Stomach (tissue), 9 donors: Measurements from ENCODE around the gene TXNL4A. TPM values are rescaled to one million over a fixed set of nuclear protein-coding genes. Genes with fewer than 3 reads are reported as not detected.

ENCODE experiments used
- DNase-seq, 2 donors: peaks; one replicate each; pipeline versions ENCODE4 v3.0.0 to v3.0.0-alpha.2; 2013 to 2019
- H3K27ac ChIP-seq, 5 donors: fragments of 200-600 bp in 4 of 5; sonication (generic) in 4 of 5; one replicate each; pipeline ENCODE4 v1.5.1; 2013 to 2019; ENCODE audit warnings: mild to moderate bottlenecking in 1 of 5, moderate library complexity in 1 of 5
- H3K27me3 ChIP-seq, 3 donors: fragments of 200-600 bp; sonication (generic); one replicate each; pipeline ENCODE4 v1.5.1; 2017 to 2019; ENCODE audit warnings: mixed run types in 1 of 3
- H3K36me3 ChIP-seq, 4 donors: fragments of 200-600 bp; sonication (generic); 1 replicate in 3 of 4; 2 replicates in 1 of 4; pipeline ENCODE4 v1.5.1; 2016 to 2019
- H3K4me1 ChIP-seq, 4 donors: fragments of 200-600 bp; sonication (generic); one replicate each; pipeline ENCODE4 v1.5.1; 2016 to 2019
- H3K4me3 ChIP-seq, 4 donors: fragments of 200-600 bp; sonication (generic) in 3 of 4; one replicate each; pipeline ENCODE4 v1.5.1; 2016 to 2019; ENCODE audit warnings: mild to moderate bottlenecking in 1 of 4
- H3K9me3 ChIP-seq, 4 donors: fragments of 200-600 bp; sonication (generic); one replicate each; pipeline ENCODE4 v1.5.1; 2016 to 2019
- CTCF ChIP-seq, 7 experiments: fragments of 450-650 bp in 4 of 7; fragments of 200-600 bp in 3 of 7; sonication (generic) in 3 of 7; IDR thresholded peaks; one replicate each; pipeline ENCODE4 v1.5.1; 2016 to 2019; ENCODE audit warnings: antibody characterized with exemption in 7 of 7, control low read depth in 2 of 7, mild to moderate bottlenecking in 1 of 7
- EP300 ChIP-seq: sonication (generic); formaldehyde crosslinking; IDR thresholded peaks from one replicate; pipeline ENCODE4 v1.6.1; 2017; ENCODE audit warnings: antibody characterized with exemption
- POLR2A ChIP-seq, 4 donors: fragments of 450-650 bp; IDR thresholded peaks; one replicate each; pipeline ENCODE4 v1.6.1; 2016; ENCODE audit warnings: antibody characterized with exemption in 4 of 4, control low read depth in 2 of 4, mild to moderate bottlenecking in 1 of 4, moderate library complexity in 1 of 4
- POLR2AphosphoS5 ChIP-seq, 3 donors: sonication (generic); formaldehyde crosslinking; IDR thresholded peaks; one replicate each; pipeline ENCODE4 v1.6.1; 2016; ENCODE audit warnings: antibody characterized with exemption in 3 of 3
- WGBS, 5 donors: extraction: QIAGEN DNeasy Blood & Tissue Kit in 3 of 5; methylation state at CpG; one replicate each; pipeline versions ENCODE4 v1.1.5 to v1.1.7; 2013 to 2018; 5-methylcytosine and 5-hydroxymethylcytosine counted together
- intact Hi-C: fragments of 100-400 bp; cut with DNase I; formaldehyde crosslinking; loops from one replicate; pipeline ENCODE4 v1.15.1; 2023; ENCODE audit warnings: low total_unique reads
- polyA plus RNA-seq, 3 donors: library from polyadenylated mRNA; stranded (reverse); fragments of 200-250 nt; gene quantifications; one replicate each; pipeline ENCODE4 v1.2.3, GENCODE V29; 2013
- total RNA-seq, 5 donors: library from RNA; depleted of rRNA; stranded (reverse); fragments of >200 nt; gene quantifications; one replicate each; pipeline versions ENCODE4 v1.1.0 to v1.2.3, GENCODE V29; 2014 to 2016
- donor health status: healthy with polysubstance abuse.
- donor health status: Bipolar disorder and iron deficiency.
- donor health status: healthy.

The TXNL4A gene
- total and polyA plus RNA-seq, 8 donors: 12.9 to 146 (median 59.4) TPM

- 87 to 94% (median 90%) methylated on average over 23 of the region's 23 CpGs for WGBS, 5 donors
- TF ChIP-seq EP300 (no peak), POLR2AphosphoS5 (IDR thresholded peaks at IDR 0.05) (no peak), POLR2A (IDR thresholded peaks at IDR 0.05) (no peak), CTCF (IDR thresholded peaks at IDR 0.05) (no peak)
- no peaks in the 10 kb centered on the region for H3K9me3 ChIP-seq
- peak overlapping the region in 2 of 4 donors; percentile 82 to 89 for H3K4me3 ChIP-seq
- H3K36me3 ChIP-seq: peaks cover 0 to 16% (median 9%) of the 10 kb centered on the region in 4 donors
- DNase-seq: peak in 1 of 2 donors; percentile 13
- peaks cover 37 to 83% (median 67%) of the 10 kb centered on the region in 4 donors for H3K4me1 ChIP-seq
- intact Hi-C loops: loop anchor here (10.0 kb wide), 1 partner anchor 86 kb away; the partner anchor contains the start of gene RBFA
- no peaks in the 10 kb centered on the region for H3K27me3 ChIP-seq
- peak overlapping the region in 3 of 5 donors; percentile 87 to 93 (median 91) for H3K27ac ChIP-seq
Measured at GRCh38 chr18:79948719-79949411, 39.5 kb downstream of the TXNL4A start.

- intact Hi-C loops: loop anchor here (10.0 kb wide), 1 partner anchor 87 kb away; the partner anchor contains the start of gene RBFA
Measured at GRCh38 chr18:79947881-79948610, 40.3 kb downstream of the TXNL4A start.

GRCh38 chr18:79947054-79947755 is 41.2 kb downstream of the TXNL4A start:
- intact Hi-C loops: loop anchor here (10.0 kb wide), 1 partner anchor 88 kb away; the partner anchor contains the start of gene RBFA
- peaks cover 52 to 88% (median 76%) of the 10 kb centered on the region in 4 donors for H3K4me1 ChIP-seq
- WGBS, 5 donors: 84 to 90% (median 87%) methylated on average over 14 of the region's 14 CpGs
- peak in 1 of 2 donors; percentile 21 for DNase-seq
- TF ChIP-seq POLR2A (IDR thresholded peaks at IDR 0.05): no peak
- TF ChIP-seq POLR2AphosphoS5 (IDR thresholded peaks at IDR 0.05): no peak
- TF ChIP-seq EP300: no peak
- no peak for TF ChIP-seq CTCF (IDR thresholded peaks at IDR 0.05)
- no peaks in the 10 kb centered on the region for H3K9me3 ChIP-seq
- no peak overlapping the region for H3K4me3 ChIP-seq
- H3K27me3 ChIP-seq: no peaks in the 10 kb centered on the region
- peaks cover 0 to 33% (median 23%) of the 10 kb centered on the region in 4 donors for H3K36me3 ChIP-seq
- H3K27ac ChIP-seq: no peak overlapping the region

More at GRCh38 chr18:79947881-79948610, 40.3 kb downstream of the TXNL4A start:
- Histone ChIP-seq H3K9me3 (no peaks in the 10 kb centered on the region), H3K27me3 (no peaks in the 10 kb centered on the region), H3K36me3 (peaks cover 0 to 24% (median 14%) of the 10 kb centered on the region in 4 donors), H3K4me1 (peaks cover 45 to 89% (median 74%) of the 10 kb centered on the region in 4 donors), H3K4me3 (no peak overlapping the region), H3K27ac (no peak overlapping the region)
- WGBS, 5 donors: 87 to 97% (median 89%) methylated on average over 14 to 15 of the region's 15 CpGs
- no peak for TF ChIP-seq CTCF (IDR thresholded peaks at IDR 0.05)
- no peak for TF ChIP-seq POLR2AphosphoS5 (IDR thresholded peaks at IDR 0.05)
- no peak for TF ChIP-seq EP300
- no peak for TF ChIP-seq POLR2A (IDR thresholded peaks at IDR 0.05)
- peak in 1 of 2 donors; percentile 14 for DNase-seq
